ENCODE measurements around the gene LRRC75A. TPM values are rescaled to one million over a fixed set of nuclear protein-coding genes. Genes with fewer than 3 reads are reported as not detected.

LRRC75A gene
- total and polyA plus RNA-seq, 2 donors (not counting 3 experiments of a cell fraction or from before 2014, with no cell fraction given) = 3.7 to 6.1 TPM

- Histone ChIP-seq H3K4me2 (ENCODE audit: insufficient read depth, low read length) (no peak overlapping the region), H3K36me3 (ENCODE audit: control insufficient read depth in 2 of 2, extremely low read depth in 1 of 2, insufficient read depth in 2 of 2, low read length in 2 of 2) (no peaks in the 10 kb centered on the region), H3K27me3 (ENCODE audit: control insufficient read depth in 2 of 2, insufficient read depth in 2 of 2, low read length in 2 of 2) (no peaks in the 10 kb centered on the region), H3K4me1 (ENCODE audit: control insufficient read depth, extremely low read depth, insufficient read depth, low read length) (no peaks in the 10 kb centered on the region), H2AFZ (ENCODE audit: low read depth, low read length) (no peak overlapping the region), H3K9me3 (replicated peaks; ENCODE audit: control insufficient read depth, insufficient read depth, low read length) (no peaks in the 10 kb centered on the region), H4K20me1 (replicated peaks; ENCODE audit: control insufficient read depth, extremely low read depth, insufficient read depth, low read length) (no peaks in the 10 kb centered on the region), H3K79me2 (ENCODE audit: control insufficient read depth, insufficient read depth, low read length) (no peaks in the 10 kb centered on the region), H3K9me1 (replicated peaks; ENCODE audit: control insufficient read depth, extremely low read depth, insufficient read depth, low read length) (no peaks in the 10 kb centered on the region), H3K9ac (replicated peaks; ENCODE audit: extremely low read depth, insufficient read depth, low read length) (no peak overlapping the region), H3K4me3 (replicated peaks in 1 of 3; ENCODE audit: insufficient read depth in 1 of 3, low read depth in 1 of 3, low read length in 3 of 3) (no peak overlapping the region), H3K27ac (ENCODE audit: insufficient read depth, low read depth, low read length) (no peak overlapping the region)
- ChIA-PET POLR2A (interaction anchor here (1.0 kb wide), 1 partner anchor 14 kb away, joined by 3 read pairs; no protein-coding TSS in a partner anchor), CTCF (interaction anchor here (0.7 to 1.3 kb wide), 4 partner anchors 13 to 88 kb away, joined by 3 to 4 read pairs (median 3); no protein-coding TSS in a partner anchor)
- TF ChIP-seq EZH2 (IDR thresholded peaks at IDR 0.05; ENCODE audit: borderline replicate concordance, low read depth, low read length, severe bottlenecking) = no peak
- no peak for TF ChIP-seq GATA2 (IDR thresholded peaks at IDR 0.05; ENCODE audit: insufficient read depth, insufficient read length, low read depth, low read length)
- TF ChIP-seq JUN (IDR thresholded peaks at IDR 0.05; ENCODE audit: borderline replicate concordance, insufficient read depth, insufficient read length, low read depth) = no peak
- no peak for TF ChIP-seq POLR2AphosphoS5 (IDR thresholded peaks at IDR 0.05; ENCODE audit: insufficient read depth, low read depth, low read length)
- no peak for TF ChIP-seq FOS (IDR thresholded peaks at IDR 0.05; ENCODE audit: borderline replicate concordance, insufficient read depth, low read length)
- no peak for TF ChIP-seq MAX (IDR thresholded peaks at IDR 0.05; ENCODE audit: insufficient read depth, insufficient read length)
- TF ChIP-seq POLR2A (IDR thresholded peaks at IDR 0.05; ENCODE audit: low read depth, low read length) = no peak
- no peak for TF ChIP-seq MYC (IDR thresholded peaks at IDR 0.05; ENCODE audit: low read depth, low read length)
- no peak for TF ChIP-seq CTCF (IDR thresholded peaks at IDR 0.05; ENCODE audit: extremely low read depth in 1 of 2, insufficient read depth in 1 of 2, low read depth in 1 of 2, low read length in 2 of 2)
- FAIRE-seq (no peak), DNase-seq (ENCODE audit: low read depth, low spot score) (no peak)
- intact Hi-C loops (cut with micrococcal nuclease) = no loop called here
- BruUV-seq (replicated peaks) = no TSS peak
- dilution Hi-C loops (cut with MboI; ENCODE audit: extremely low pct_ligation_motif_present, low sequenced_read_pairs) = no loop called here
Observed at GRCh38 chr17:16425202-16425601, 66.8 kb downstream of the LRRC75A start.

Measured in endothelial cell of umbilical vein (primary cell).